HepG2 (cell line): ENCODE data around the gene PRM2. TPM values are rescaled to one million over a fixed set of nuclear protein-coding genes. Genes with fewer than 3 reads are reported as not detected.

Experiments
- GATAD2A ChIP-seq: IDR thresholded peaks from 2 replicates; pipeline ENCODE4 v1.6.1; 2016
- HMG20A ChIP-seq: IDR thresholded peaks from 2 replicates; pipeline ENCODE4 v1.6.1; 2016; ENCODE audit warnings: borderline replicate concordance
- HNRNPK ChIP-seq: fragments of 200-400 bp; formaldehyde crosslinking; IDR thresholded peaks from 2 replicates; pipeline ENCODE4 v1.6.1; 2018; ENCODE audit warnings: low read length, low read depth, moderate library complexity, mild to moderate bottlenecking; ENCODE audit not compliant: poor library complexity, severe bottlenecking
- HNRNPUL1 ChIP-seq: fragments of 200-400 bp; formaldehyde crosslinking; IDR thresholded peaks from 2 replicates; pipeline ENCODE4 v1.6.1; 2017; ENCODE audit warnings: low read depth, mild to moderate bottlenecking, low read length, moderate library complexity
- MBD4 ChIP-seq: IDR thresholded peaks from 2 replicates; pipeline ENCODE4 v1.6.1; 2012; ENCODE audit warnings: low read length, inconsistent platforms, borderline replicate concordance
- MEIS2 ChIP-seq: sonication (generic); formaldehyde crosslinking; IDR thresholded peaks from 2 replicates; pipeline ENCODE4 v1.9.0; 2021; ENCODE audit warnings: mild to moderate bottlenecking, missing genetic modification reagents
- NCOA5 ChIP-seq: sonication (generic); formaldehyde crosslinking; IDR thresholded peaks from 2 replicates; pipeline ENCODE4 v1.4.0; 2020; ENCODE audit warnings: missing genetic modification reagents
- NFYB ChIP-seq: sonication (generic); formaldehyde crosslinking; IDR thresholded peaks from 2 replicates; pipeline ENCODE4 v1.4.0; 2020; ENCODE audit warnings: missing genetic modification reagents
- NPAS2 ChIP-seq: sonication (generic); formaldehyde crosslinking; IDR thresholded peaks from 2 replicates; pipeline ENCODE4 v1.8.0; 2022; ENCODE audit warnings: mild to moderate bottlenecking, missing genetic modification reagents, borderline replicate concordance
- PAWR ChIP-seq: sonication (generic); formaldehyde crosslinking; IDR thresholded peaks from 2 replicates; pipeline ENCODE4 v1.4.0; 2020; ENCODE audit warnings: missing genetic modification reagents, mild to moderate bottlenecking, borderline replicate concordance
- PLRG1 ChIP-seq: fragments of 450-650 bp; conservative IDR thresholded peaks from 2 replicates; pipeline ENCODE4 v1.6.1; 2016
- POLR2A ChIP-seq, 2 experiments: IDR thresholded peaks; 2 replicates each; pipeline ENCODE4 v1.6.1; 2011; ENCODE audit warnings: low read depth in 2 of 2, low read length in 2 of 2, mild to moderate bottlenecking in 1 of 2, moderate library complexity in 1 of 2; ENCODE audit not compliant: insufficient read depth in 1 of 2
- PRMT3 ChIP-seq: sonication (generic); formaldehyde crosslinking; IDR thresholded peaks from 2 replicates; pipeline ENCODE4 v1.8.1; 2022; ENCODE audit warnings: low read depth, mild to moderate bottlenecking, moderate library complexity, missing genetic modification reagents, borderline replicate concordance
- RXRA ChIP-seq: sonication (generic); formaldehyde crosslinking; IDR thresholded peaks from 2 replicates; pipeline ENCODE4 v1.5.1; 2020; ENCODE audit warnings: missing genetic modification reagents
- TBP ChIP-seq: sonication (generic); formaldehyde crosslinking; IDR thresholded peaks from 2 replicates; pipeline ENCODE4 v1.5.0; 2020; ENCODE audit warnings: missing genetic modification reagents
- THAP11 ChIP-seq: IDR thresholded peaks from 2 replicates; pipeline ENCODE4 v1.6.1; 2016; ENCODE audit warnings: missing biosample characterization, missing genetic modification reagents
- ZEB1 ChIP-seq: IDR thresholded peaks from 2 replicates; pipeline ENCODE4 v1.6.1; 2012; ENCODE audit warnings: mild to moderate bottlenecking, low read depth, inconsistent platforms; ENCODE audit not compliant: insufficient replicate concordance
- ZNF101 ChIP-seq: sonication (generic); formaldehyde crosslinking; IDR thresholded peaks from 2 replicates; pipeline ENCODE4 v1.4.0; 2020; ENCODE audit warnings: mild to moderate bottlenecking, low read depth, missing genetic modification reagents, borderline replicate concordance
- ZNF331 ChIP-seq: sonication (generic); formaldehyde crosslinking; IDR thresholded peaks from 2 replicates; pipeline ENCODE4 v1.4.0; 2020; ENCODE audit warnings: missing genetic modification reagents
- ZNF33B ChIP-seq: sonication (generic); formaldehyde crosslinking; IDR thresholded peaks from 2 replicates; pipeline ENCODE4 v1.5.1; 2020; ENCODE audit warnings: mild to moderate bottlenecking, missing genetic modification reagents
- ZNF484 ChIP-seq: sonication (generic); formaldehyde crosslinking; IDR thresholded peaks from 2 replicates; pipeline ENCODE4 v1.5.1; 2020; ENCODE audit warnings: mild to moderate bottlenecking, low read depth, missing genetic modification reagents, borderline replicate concordance
- ZNF546 ChIP-seq: sonication (generic); formaldehyde crosslinking; conservative IDR thresholded peaks from 2 replicates; pipeline ENCODE4 v1.8.1; 2023; ENCODE audit warnings: mild to moderate bottlenecking, missing genetic modification reagents
- ZNF552 ChIP-seq: sonication (generic); formaldehyde crosslinking; IDR thresholded peaks from 2 replicates; pipeline ENCODE4 v1.9.0; 2022; ENCODE audit warnings: missing genetic modification reagents, mild to moderate bottlenecking, borderline replicate concordance
- ZNF556 ChIP-seq: sonication (generic); formaldehyde crosslinking; IDR thresholded peaks from 2 replicates; pipeline ENCODE4 v1.4.0; 2020; ENCODE audit warnings: mild to moderate bottlenecking, missing genetic modification reagents, borderline replicate concordance
- ZNF768 ChIP-seq: sonication (generic); formaldehyde crosslinking; IDR thresholded peaks from 2 replicates; pipeline ENCODE4 v1.4.0; 2020; ENCODE audit warnings: missing genetic modification reagents
- ZNF790 ChIP-seq: sonication (generic); formaldehyde crosslinking; IDR thresholded peaks from 2 replicates; pipeline ENCODE4 v1.8.0; 2022; ENCODE audit warnings: missing genetic modification reagents, mild to moderate bottlenecking, borderline replicate concordance
- ZZZ3 ChIP-seq: sonication (generic); formaldehyde crosslinking; IDR thresholded peaks from 2 replicates; pipeline ENCODE4 v1.4.0; 2020; ENCODE audit warnings: missing genetic modification reagents, mild to moderate bottlenecking, borderline replicate concordance
- polyA plus RNA-seq, 8 experiments: library from polyadenylated mRNA; depleted of rRNA in 3 of 8; stranded (reverse) in 7 of 8; unstranded in 1 of 8; fragments of >200 nt; fragmentation: Illumina TruSeq in 4 of 8; extraction: Trizol in 4 of 8; gene quantifications; 2 replicates each; pipeline versions ENCODE4 v1.2.1 to v1.2.3, GENCODE V29; 2011 to 2016; ENCODE audit warnings: low read depth in 4 of 8, missing spikeins in 1 of 8, mixed read lengths in 1 of 8; ENCODE audit not compliant: insufficient read depth in 1 of 8
- total RNA-seq, 5 experiments: library from RNA; depleted of rRNA; stranded (reverse); fragments of >200 nt; fragmentation: Illumina TruSeq; extraction: Trizol; gene quantifications; 2 replicates each; pipeline ENCODE4 v1.2.3, GENCODE V29; 2016; ENCODE audit warnings: low read depth in 1 of 5
- TF ChIP-seq, protein P1 (sequence below): sonication (generic); formaldehyde crosslinking; IDR thresholded peaks from 2 replicates; pipeline ENCODE4 v1.5.1; 2020; ENCODE audit warnings: missing genetic modification reagents, mild to moderate bottlenecking, borderline replicate concordance
- TF ChIP-seq, protein P2 (sequence below): sonication (generic); formaldehyde crosslinking; IDR thresholded peaks from 2 replicates; pipeline ENCODE4 v1.9.0; 2021; ENCODE audit warnings: missing genetic modification reagents, mild to moderate bottlenecking, borderline replicate concordance

Gene PRM2
- total and polyA plus RNA-seq, 2 of the 13 experiments (the other 11 are each of a cell fraction or from before 2014, with no cell fraction given) = 0.54 TPM; not detected in 1

DNA sequence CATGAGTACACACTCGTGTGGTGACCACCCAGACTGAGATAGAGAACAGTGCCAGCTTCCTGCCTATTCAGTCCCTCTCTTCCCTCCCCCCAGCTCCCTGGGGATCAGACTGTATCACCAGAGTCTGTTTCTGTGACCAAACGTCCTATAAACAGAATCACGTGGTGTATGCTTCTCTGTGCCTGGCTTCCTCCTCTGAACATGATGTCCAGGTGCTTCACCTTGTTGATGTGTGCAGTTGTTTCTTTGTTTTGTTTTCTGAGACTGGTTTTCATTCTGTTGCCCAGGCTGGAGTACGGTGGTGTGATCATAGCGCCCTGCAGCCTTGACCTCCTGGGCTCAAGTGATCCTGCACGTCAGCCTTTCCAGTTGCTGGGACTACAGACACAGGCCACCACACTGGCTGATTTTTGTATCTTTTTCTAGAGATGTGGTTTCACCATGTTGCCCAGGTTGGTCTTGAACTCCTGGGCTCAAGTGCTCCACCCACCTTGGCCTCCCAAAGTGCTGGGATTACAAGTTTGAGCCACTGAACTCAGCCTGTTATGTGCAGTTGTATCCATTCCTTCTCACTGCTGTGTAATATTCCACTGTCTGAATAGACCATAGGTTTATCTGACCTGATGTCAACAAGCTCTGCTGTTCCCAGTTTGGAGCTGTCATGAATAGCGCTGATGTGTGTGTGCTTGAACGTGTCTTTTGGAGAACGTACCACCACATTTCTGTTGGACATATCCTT lies 33.8 kb upstream of the PRM2 start (continued):
- TF ChIP-seq, protein P1, sequence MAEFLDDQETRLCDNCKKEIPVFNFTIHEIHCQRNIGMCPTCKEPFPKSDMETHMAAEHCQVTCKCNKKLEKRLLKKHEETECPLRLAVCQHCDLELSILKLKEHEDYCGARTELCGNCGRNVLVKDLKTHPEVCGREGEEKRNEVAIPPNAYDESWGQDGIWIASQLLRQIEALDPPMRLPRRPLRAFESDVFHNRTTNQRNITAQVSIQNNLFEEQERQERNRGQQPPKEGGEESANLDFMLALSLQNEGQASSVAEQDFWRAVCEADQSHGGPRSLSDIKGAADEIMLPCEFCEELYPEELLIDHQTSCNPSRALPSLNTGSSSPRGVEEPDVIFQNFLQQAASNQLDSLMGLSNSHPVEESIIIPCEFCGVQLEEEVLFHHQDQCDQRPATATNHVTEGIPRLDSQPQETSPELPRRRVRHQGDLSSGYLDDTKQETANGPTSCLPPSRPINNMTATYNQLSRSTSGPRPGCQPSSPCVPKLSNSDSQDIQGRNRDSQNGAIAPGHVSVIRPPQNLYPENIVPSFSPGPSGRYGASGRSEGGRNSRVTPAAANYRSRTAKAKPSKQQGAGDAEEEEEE = peak; percentile 94
- TF ChIP-seq ZNF768 (CRISPR knock-in tag) = no peak; the same call in 1 of the 2 replicates
- no peak for TF ChIP-seq THAP11
- TF ChIP-seq MBD4 = no peak
- peak; percentile 94 for TF ChIP-seq RXRA (CRISPR knock-in tag)
- no peak for TF ChIP-seq HNRNPK
- TF ChIP-seq NPAS2 (CRISPR knock-in tag) = no peak
- peak; percentile 86; the same call in 1 of the 2 replicates for TF ChIP-seq ZNF546 (CRISPR knock-in tag)
- TF ChIP-seq, protein P2, sequence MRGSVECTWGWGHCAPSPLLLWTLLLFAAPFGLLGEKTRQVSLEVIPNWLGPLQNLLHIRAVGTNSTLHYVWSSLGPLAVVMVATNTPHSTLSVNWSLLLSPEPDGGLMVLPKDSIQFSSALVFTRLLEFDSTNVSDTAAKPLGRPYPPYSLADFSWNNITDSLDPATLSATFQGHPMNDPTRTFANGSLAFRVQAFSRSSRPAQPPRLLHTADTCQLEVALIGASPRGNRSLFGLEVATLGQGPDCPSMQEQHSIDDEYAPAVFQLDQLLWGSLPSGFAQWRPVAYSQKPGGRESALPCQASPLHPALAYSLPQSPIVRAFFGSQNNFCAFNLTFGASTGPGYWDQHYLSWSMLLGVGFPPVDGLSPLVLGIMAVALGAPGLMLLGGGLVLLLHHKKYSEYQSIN (CRISPR knock-in tag) = no peak
- TF ChIP-seq ZNF790 (CRISPR knock-in tag) = no peak
- no peak for TF ChIP-seq ZZZ3 (CRISPR knock-in tag)
- peak; percentile 80 for TF ChIP-seq ZNF331 (CRISPR knock-in tag)
- TF ChIP-seq POLR2A (IDR thresholded peaks at IDR 0.05; ENCODE audit: insufficient read depth in 1 of 2, low read depth in 2 of 2, low read length in 2 of 2) = peak; percentile 30 to 34; a peak in 2 of 4 replicates
- peak; percentile 79; the same call in 1 of the 2 replicates for TF ChIP-seq HMG20A (CRISPR knock-in tag)
- no peak for TF ChIP-seq TBP
- no peak for TF ChIP-seq ZNF556 (CRISPR knock-in tag)
- TF ChIP-seq ZNF484 (CRISPR knock-in tag) = no peak; the same call in 1 of the 2 replicates
- TF ChIP-seq GATAD2A = peak; percentile 89
- peak; percentile 66; the same call in 1 of the 2 replicates for TF ChIP-seq ZNF33B (CRISPR knock-in tag)
- TF ChIP-seq NFYB (CRISPR knock-in tag) = no peak
- TF ChIP-seq PRMT3 = no peak
- TF ChIP-seq ZEB1 = no peak
- peak; percentile 61; the same call in 1 of the 2 replicates for TF ChIP-seq ZNF552 (CRISPR knock-in tag)
- no peak for TF ChIP-seq PLRG1
- TF ChIP-seq HNRNPUL1 = no peak
- TF ChIP-seq NCOA5 (CRISPR knock-in tag) = no peak
- no peak for TF ChIP-seq PAWR (CRISPR knock-in tag)
- TF ChIP-seq MEIS2 (CRISPR knock-in tag) = no peak
- no peak for TF ChIP-seq ZNF101 (CRISPR knock-in tag)
